MCF 10A (cell line): Measurements from ENCODE around the gene CHDH. TPM values are rescaled to one million over a fixed set of nuclear protein-coding genes. Genes with fewer than 3 reads are reported as not detected.

Experiments
- BruUV-seq: library from RNA; stranded (reverse); fragments of 400-500 nt; replicated peaks from 2 replicates; lab custom pipeline; 2021; lab: Mats Ljungman, UMichigan
- CTCF ChIA-PET: fragments of 300-600 bp; sonication (Branson Sonifier 250); formaldehyde crosslinking; extraction: SDS; loops from one replicate; lab custom pipeline; 2021; ENCODE audit warnings: antibody characterized with exemption, inconsistent platforms; lab: Yijun Ruan, JAX
- POLR2A ChIA-PET: fragments of 300-600, 350-650 bp; sonication (Branson Sonifier 250); formaldehyde crosslinking; extraction: SDS; loops from one replicate; lab custom pipeline; 2020; ENCODE audit warnings: antibody characterized with exemption, inconsistent platforms; lab: Yijun Ruan, JAX
- DNase-seq: peaks from one replicate; pipeline ENCODE4 v3.0.0-alpha.2; 2018; ENCODE audit not compliant: unreplicated experiment
- H3K27ac Mint-ChIP-seq: one replicate; pipeline ENCODE4 v1.8.0; 2022; ENCODE audit warnings: mild to moderate bottlenecking, low read depth, mixed read lengths; ENCODE audit not compliant: unreplicated experiment
- H3K27me3 Mint-ChIP-seq: one replicate; pipeline ENCODE4 v1.8.0; 2022; ENCODE audit warnings: mixed read lengths; ENCODE audit not compliant: insufficient read depth, unreplicated experiment
- H3K36me3 Mint-ChIP-seq: one replicate; pipeline ENCODE4 v1.8.0; 2022; ENCODE audit warnings: mild to moderate bottlenecking, moderate library complexity, mixed read lengths; ENCODE audit not compliant: insufficient read depth, unreplicated experiment
- H3K4me1 Mint-ChIP-seq: one replicate; pipeline ENCODE4 v1.8.0; 2022; ENCODE audit warnings: mixed read lengths; ENCODE audit not compliant: insufficient read depth, unreplicated experiment
- H3K4me3 Mint-ChIP-seq: one replicate; pipeline ENCODE4 v1.8.0; 2022; ENCODE audit warnings: mild to moderate bottlenecking, moderate library complexity, mixed read lengths; ENCODE audit not compliant: unreplicated experiment
- H3K9me3 Mint-ChIP-seq: one replicate; pipeline ENCODE4 v1.8.0; 2022; ENCODE audit warnings: mixed read lengths; ENCODE audit not compliant: unreplicated experiment
- CTCF ChIP-seq: fragments of 200-600 bp; IDR thresholded peaks from one replicate; pipeline ENCODE4 v1.8.0; 2022; ENCODE audit warnings: antibody characterized with exemption, mild to moderate bottlenecking; ENCODE audit not compliant: unreplicated experiment
- intact Hi-C: fragments of 100-400 bp; cut with micrococcal nuclease; formaldehyde crosslinking; loops from 2 replicates; pipeline ENCODE4 v1.14.1; 2022
- total RNA-seq: library from RNA; stranded (reverse); gene quantifications from 2 replicates; pipeline ENCODE4 v1.2.3, GENCODE V29; 2022

Gene CHDH
- total RNA-seq, 1 experiment from 2014 or later: 0.49 TPM

- no peak for TF ChIP-seq CTCF
- Mint-ChIP-seq H3K36me3 (no peaks in the 10 kb centered on the region), H3K4me1 (no peaks in the 10 kb centered on the region), H3K27me3 (no peaks in the 10 kb centered on the region), H3K4me3 (no peak overlapping the region), H3K27ac (no peak overlapping the region), H3K9me3 (no peaks in the 10 kb centered on the region)
- intact Hi-C loops: no loop called here
- no TSS peak for BruUV-seq
- ChIA-PET CTCF (interaction anchor here (0.8 kb wide), 1 partner anchor 414 kb away, joined by 4 read pairs; no protein-coding TSS in a partner anchor), POLR2A (no interaction called here)
- no peak for DNase-seq
Measured at GRCh38 chr3:53833053-53833645, 13.1 kb downstream of the CHDH start.

GRCh38 chr3:53830944-53831343, 15.3 kb downstream of the CHDH start:
- intact Hi-C loops: no loop called here
- H3K4me1 Mint-ChIP-seq: no peaks in the 10 kb centered on the region
- POLR2A ChIA-PET: no interaction called here

GRCh38 chr3:53829605-53830004, 16.6 kb downstream of the CHDH start:
- ChIA-PET POLR2A (no interaction called here), CTCF (no interaction called here)
- no peak overlapping the region for H3K4me3 Mint-ChIP-seq
- no peaks in the 10 kb centered on the region for H3K9me3 Mint-ChIP-seq
- H3K27me3 Mint-ChIP-seq: no peaks in the 10 kb centered on the region
- intact Hi-C loops: no loop called here
- no peaks in the 10 kb centered on the region for H3K36me3 Mint-ChIP-seq
- no peak for TF ChIP-seq CTCF
- no TSS peak for BruUV-seq
- H3K27ac Mint-ChIP-seq: no peak overlapping the region
- H3K4me1 Mint-ChIP-seq: no peaks in the 10 kb centered on the region
- DNase-seq: no peak

More at GRCh38 chr3:53830944-53831343, 15.3 kb downstream of the CHDH start:
- H3K27me3 Mint-ChIP-seq: no peaks in the 10 kb centered on the region
- no peak for DNase-seq
- no peaks in the 10 kb centered on the region for H3K36me3 Mint-ChIP-seq
- CTCF ChIA-PET: no interaction called here
- no peaks in the 10 kb centered on the region for H3K9me3 Mint-ChIP-seq
- no TSS peak for BruUV-seq
- H3K27ac Mint-ChIP-seq: no peak overlapping the region
- no peak overlapping the region for H3K4me3 Mint-ChIP-seq
- no peak for TF ChIP-seq CTCF

GRCh38 chr3:53828581-53828980, 17.6 kb downstream of the CHDH start:
- Mint-ChIP-seq H3K4me1 (no peaks in the 10 kb centered on the region), H3K36me3 (no peaks in the 10 kb centered on the region), H3K9me3 (no peaks in the 10 kb centered on the region), H3K4me3 (no peak overlapping the region), H3K27ac (no peak overlapping the region), H3K27me3 (no peaks in the 10 kb centered on the region)
- POLR2A ChIA-PET: no interaction called here
- DNase-seq: no peak
- CTCF ChIA-PET: no interaction called here
- no TSS peak for BruUV-seq
- intact Hi-C loops: no loop called here
- TF ChIP-seq CTCF: no peak
